Parathyroid adenoma (tissue), 2 donors: ENCODE results near the gene CPT1A.
A peak's percentile ranks its signal among the peaks of the same experiment; 100 is the strongest.
"Not testable (repeated sequence)": the region's sequence is repeated elsewhere in the genome, so short reads cannot be mapped to it uniquely, and the experiment has no call there.

Experiments used
- H2AFZ ChIP-seq: fragments of 300-600 bp; sonication (generic); one replicate; pipeline ENCODE4 v1.7.0; 2017; ENCODE audit warnings: antibody characterized with exemption, mild to moderate bottlenecking
- H3K27ac ChIP-seq: fragments of 300-600 bp; sonication (generic); one replicate; pipeline ENCODE4 v1.7.0; 2017
- H3K27me3 ChIP-seq: fragments of 300-600 bp; sonication (generic); one replicate; pipeline ENCODE4 v1.7.0; 2017; ENCODE audit warnings: low read length; ENCODE audit not compliant: control insufficient read depth, insufficient read depth
- H3K36me3 ChIP-seq: fragments of 300-600 bp; sonication (generic); one replicate; pipeline ENCODE4 v1.7.0; 2017; ENCODE audit warnings: low read length; ENCODE audit not compliant: control insufficient read depth, insufficient read depth
- H3K4me1 ChIP-seq: fragments of 300-600 bp; sonication (generic); one replicate; pipeline ENCODE4 v1.7.0; 2017; ENCODE audit warnings: control low read depth
- H3K4me2 ChIP-seq: fragments of 300-600 bp; sonication (generic); one replicate; pipeline ENCODE4 v1.7.0; 2017; ENCODE audit warnings: low read length
- H3K4me3 ChIP-seq: fragments of 300-600 bp; sonication (generic); one replicate; pipeline ENCODE4 v1.7.0; 2017; ENCODE audit warnings: low read depth, low read length
- H3K79me2 ChIP-seq: fragments of 300-600 bp; sonication (generic); one replicate; pipeline ENCODE4 v1.7.0; 2017; ENCODE audit warnings: control low read depth
- H3K9ac ChIP-seq: fragments of 300-600 bp; sonication (generic); one replicate; pipeline ENCODE4 v1.7.0; 2017; ENCODE audit warnings: mild to moderate bottlenecking
- H3K9me3 ChIP-seq: fragments of 300-600 bp; sonication (generic); one replicate; pipeline ENCODE4 v1.7.0; 2017; ENCODE audit warnings: low read length; ENCODE audit not compliant: control insufficient read depth
- CTCF ChIP-seq: fragments of 300-600 bp; sonication (generic); IDR thresholded peaks from one replicate; pipeline ENCODE4 v1.7.0; 2017; ENCODE audit warnings: antibody characterized with exemption, mild to moderate bottlenecking
- donor health status: primary hyperparathyroidism.

Gene CPT1A

GRCh38 chr11:68859123-68859522 is 17.4 kb upstream of the CPT1A start:
- Histone ChIP-seq H3K4me3 (no peak overlapping the region), H3K27me3 (no peaks in the 10 kb centered on the region), H3K27ac (no peak overlapping the region), H3K79me2 (no peaks in the 10 kb centered on the region), H3K36me3 (no peaks in the 10 kb centered on the region), H3K4me1 (no peaks in the 10 kb centered on the region), H3K4me2 (no peak overlapping the region), H2AFZ (no peak overlapping the region), H3K9ac (no peak overlapping the region), H3K9me3 (no peaks in the 10 kb centered on the region)
- TF ChIP-seq CTCF, result no peak

GRCh38 chr11:68857037-68857586 is 15.4 kb upstream of the CPT1A start:
- peak overlapping the region; percentile 41 for H3K27ac ChIP-seq
- H3K9me3 ChIP-seq, result no peaks in the 10 kb centered on the region
- no peak overlapping the region for H3K4me2 ChIP-seq
- no peaks in the 10 kb centered on the region for H3K36me3 ChIP-seq
- no peaks in the 10 kb centered on the region for H3K4me1 ChIP-seq
- no peak overlapping the region for H3K9ac ChIP-seq
- H3K79me2 ChIP-seq, result no peaks in the 10 kb centered on the region
- H3K27me3 ChIP-seq, result no peaks in the 10 kb centered on the region
- H3K4me3 ChIP-seq, result no peak overlapping the region
- TF ChIP-seq CTCF, result no peak
- H2AFZ ChIP-seq, result no peak overlapping the region

- H3K9me3 ChIP-seq, H3K27me3 ChIP-seq, H3K4me3 ChIP-seq, H3K36me3 ChIP-seq, H2AFZ ChIP-seq, H3K4me1 ChIP-seq, H3K79me2 ChIP-seq, H3K4me2 ChIP-seq, H3K9ac ChIP-seq, H3K27ac ChIP-seq: not testable (repeated sequence)
Observed at GRCh38 chr11:68856425-68857030, 14.8 kb upstream of the CPT1A start.

- H3K27ac ChIP-seq, result no peak overlapping the region
Observed at GRCh38 chr11:68855205-68855981, 13.7 kb upstream of the CPT1A start.

More at GRCh38 chr11:68855205-68855981, 13.7 kb upstream of the CPT1A start:
- Histone ChIP-seq H3K4me1 (no peaks in the 10 kb centered on the region), H3K9ac (no peak overlapping the region), H3K27me3 (no peaks in the 10 kb centered on the region), H3K9me3 (no peaks in the 10 kb centered on the region), H3K36me3 (no peaks in the 10 kb centered on the region), H3K4me3 (no peak overlapping the region), H3K79me2 (no peaks in the 10 kb centered on the region), H2AFZ (peak overlapping the region; percentile 74), H3K4me2 (peak overlapping the region; percentile 59)
- no peak for TF ChIP-seq CTCF
